NCI-H524 (cell line): Measurements from ENCODE around the gene XPO4.

Experiments
- DNase-seq, 2 experiments: peaks; one replicate each; lab custom pipeline; 2025; lab: John Stamatoyannopoulos, UW

XPO4 gene

GRCh38 chr13:20728579-20729311 is 173.8 kb downstream of the XPO4 start:
- no peak for DNase-seq

DNA sequence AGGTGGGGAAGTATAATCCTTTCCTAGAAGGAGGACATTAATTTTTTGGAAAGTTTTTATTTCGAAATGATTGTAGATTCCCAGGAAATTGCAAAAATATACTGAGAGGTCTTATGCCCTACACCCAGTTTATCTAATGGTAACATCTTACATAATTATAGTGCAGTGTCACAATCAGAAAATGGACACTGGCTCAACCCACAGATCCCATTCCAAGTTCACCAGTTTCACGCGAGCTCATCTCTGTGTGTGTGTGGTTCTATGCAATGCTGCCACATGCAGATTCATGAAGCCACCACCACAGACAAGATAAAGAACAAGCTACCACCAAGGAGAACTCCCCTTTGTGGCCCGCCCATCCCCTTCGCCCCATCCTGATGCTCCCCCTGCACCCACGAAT is 174.7 kb downstream of the XPO4 start:
- no peak for DNase-seq
